Endothelial cell of umbilical vein (primary cell): Measurements from ENCODE around the gene NMS.

ENCODE experiments used
- JUN ChIP-seq: IDR thresholded peaks from 2 replicates; pipeline ENCODE4 v1.6.1; 2011; ENCODE audit warnings: borderline replicate concordance, low read depth; ENCODE audit not compliant: insufficient read length, insufficient read depth
- MAX ChIP-seq: IDR thresholded peaks from 2 replicates; pipeline ENCODE4 v1.6.1; 2011; ENCODE audit not compliant: insufficient read depth, insufficient read length
- POLR2A ChIP-seq: IDR thresholded peaks from 2 replicates; pipeline ENCODE4 v1.6.1; 2012; ENCODE audit warnings: low read depth, mild to moderate bottlenecking, control low read depth, low read length
- POLR2AphosphoS5 ChIP-seq: IDR thresholded peaks from 2 replicates; pipeline ENCODE4 v1.6.1; 2012; ENCODE audit warnings: low read depth, mild to moderate bottlenecking, control low read depth, low read length, moderate library complexity; ENCODE audit not compliant: insufficient read depth

DNA sequence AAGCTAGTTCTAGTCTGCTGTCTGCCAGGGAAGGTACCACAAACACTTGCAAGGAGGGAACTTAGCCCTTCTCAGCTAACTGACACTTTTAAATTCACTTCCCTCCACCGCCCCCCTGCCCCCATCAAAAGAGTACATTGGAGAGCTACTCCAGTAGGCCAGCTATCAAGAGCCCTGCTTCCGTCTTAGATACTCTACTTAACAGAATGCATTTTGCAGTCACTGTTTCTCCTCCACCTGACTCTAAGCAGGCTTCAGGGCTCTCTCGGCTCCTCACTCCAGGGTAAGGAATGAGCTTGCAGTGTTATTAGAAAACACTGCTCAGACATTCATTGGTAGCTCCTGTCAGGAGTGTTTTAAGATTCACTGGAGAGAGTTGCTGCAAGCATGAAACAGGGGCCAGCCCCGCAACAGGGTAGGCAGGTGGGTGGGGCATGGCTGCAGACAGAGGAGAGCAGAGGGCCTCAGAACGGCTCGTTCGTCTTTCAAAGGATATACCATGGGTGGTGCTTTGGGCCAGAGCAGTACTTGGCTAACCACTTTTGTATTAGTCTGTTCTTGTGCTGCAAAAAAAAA is 57.2 kb downstream of the NMS start:
- no peak for TF ChIP-seq POLR2AphosphoS5
- TF ChIP-seq POLR2A = no peak
- TF ChIP-seq MAX = no peak
- TF ChIP-seq JUN = no peak
